Fibroblast of pulmonary artery (primary cell): Measurements from ENCODE around the gene ORAI2.

ENCODE experiments used
- DNase-seq: peaks from one replicate; pipeline ENCODE4 v3.0.0-alpha.2; 2010; ENCODE audit warnings: low read depth
- H3K4me3 ChIP-seq: replicated peaks from 2 replicates; pipeline ENCODE4 v1.5.1; 2011; ENCODE audit warnings: low read depth, mild to moderate bottlenecking, control low read depth, low read length, moderate library complexity
- TF ChIP-seq, protein P1 (sequence below): IDR thresholded peaks from 2 replicates; pipeline ENCODE4 v1.5.1; 2011; ENCODE audit warnings: mild to moderate bottlenecking, control low read depth, low read length, inconsistent platforms; ENCODE audit errors: missing control alignments

The ORAI2 gene

GRCh38 chr7:102468478-102469350 is 35.3 kb downstream of the ORAI2 start:
- TF ChIP-seq, protein P1, sequence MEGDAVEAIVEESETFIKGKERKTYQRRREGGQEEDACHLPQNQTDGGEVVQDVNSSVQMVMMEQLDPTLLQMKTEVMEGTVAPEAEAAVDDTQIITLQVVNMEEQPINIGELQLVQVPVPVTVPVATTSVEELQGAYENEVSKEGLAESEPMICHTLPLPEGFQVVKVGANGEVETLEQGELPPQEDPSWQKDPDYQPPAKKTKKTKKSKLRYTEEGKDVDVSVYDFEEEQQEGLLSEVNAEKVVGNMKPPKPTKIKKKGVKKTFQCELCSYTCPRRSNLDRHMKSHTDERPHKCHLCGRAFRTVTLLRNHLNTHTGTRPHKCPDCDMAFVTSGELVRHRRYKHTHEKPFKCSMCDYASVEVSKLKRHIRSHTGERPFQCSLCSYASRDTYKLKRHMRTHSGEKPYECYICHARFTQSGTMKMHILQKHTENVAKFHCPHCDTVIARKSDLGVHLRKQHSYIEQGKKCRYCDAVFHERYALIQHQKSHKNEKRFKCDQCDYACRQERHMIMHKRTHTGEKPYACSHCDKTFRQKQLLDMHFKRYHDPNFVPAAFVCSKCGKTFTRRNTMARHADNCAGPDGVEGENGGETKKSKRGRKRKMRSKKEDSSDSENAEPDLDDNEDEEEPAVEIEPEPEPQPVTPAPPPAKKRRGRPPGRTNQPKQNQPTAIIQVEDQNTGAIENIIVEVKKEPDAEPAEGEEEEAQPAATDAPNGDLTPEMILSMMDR = no peak
- DNase-seq = no peak
- H3K4me3 ChIP-seq = no peak overlapping the region

DNA sequence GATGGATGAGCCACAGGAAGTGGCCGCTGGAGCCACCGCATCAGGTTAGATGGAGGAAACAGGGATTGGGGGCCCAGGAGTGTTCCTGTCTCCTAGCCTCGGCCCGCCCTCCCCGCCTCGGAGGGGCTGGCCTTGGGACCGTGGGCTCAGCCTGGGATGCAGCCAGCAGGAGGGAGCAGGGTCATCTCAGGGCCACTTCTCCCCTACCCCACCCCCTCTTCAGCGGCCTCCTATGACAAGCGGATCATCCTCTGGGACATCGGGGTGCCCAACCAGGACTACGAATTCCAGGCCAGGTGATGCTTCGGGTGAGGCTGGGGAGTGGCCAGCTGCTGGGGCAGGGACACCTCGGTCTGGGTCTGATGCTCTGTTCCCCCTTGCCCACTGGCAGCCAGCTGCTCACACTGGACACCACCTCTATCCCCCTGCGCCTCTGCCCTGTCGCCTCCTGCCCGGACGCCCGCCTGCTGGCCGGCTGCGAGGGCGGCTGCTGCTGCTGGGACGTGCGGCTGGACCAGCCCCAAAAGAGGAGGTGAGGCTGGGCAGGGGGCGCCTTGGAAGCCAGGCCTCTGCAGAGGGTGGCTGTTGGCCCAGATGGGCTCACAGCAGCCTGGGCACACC is 36.1 kb downstream of the ORAI2 start:
- H3K4me3 ChIP-seq = no peak overlapping the region
- DNase-seq = no peak
- TF ChIP-seq, protein P1 = no peak

DNA sequence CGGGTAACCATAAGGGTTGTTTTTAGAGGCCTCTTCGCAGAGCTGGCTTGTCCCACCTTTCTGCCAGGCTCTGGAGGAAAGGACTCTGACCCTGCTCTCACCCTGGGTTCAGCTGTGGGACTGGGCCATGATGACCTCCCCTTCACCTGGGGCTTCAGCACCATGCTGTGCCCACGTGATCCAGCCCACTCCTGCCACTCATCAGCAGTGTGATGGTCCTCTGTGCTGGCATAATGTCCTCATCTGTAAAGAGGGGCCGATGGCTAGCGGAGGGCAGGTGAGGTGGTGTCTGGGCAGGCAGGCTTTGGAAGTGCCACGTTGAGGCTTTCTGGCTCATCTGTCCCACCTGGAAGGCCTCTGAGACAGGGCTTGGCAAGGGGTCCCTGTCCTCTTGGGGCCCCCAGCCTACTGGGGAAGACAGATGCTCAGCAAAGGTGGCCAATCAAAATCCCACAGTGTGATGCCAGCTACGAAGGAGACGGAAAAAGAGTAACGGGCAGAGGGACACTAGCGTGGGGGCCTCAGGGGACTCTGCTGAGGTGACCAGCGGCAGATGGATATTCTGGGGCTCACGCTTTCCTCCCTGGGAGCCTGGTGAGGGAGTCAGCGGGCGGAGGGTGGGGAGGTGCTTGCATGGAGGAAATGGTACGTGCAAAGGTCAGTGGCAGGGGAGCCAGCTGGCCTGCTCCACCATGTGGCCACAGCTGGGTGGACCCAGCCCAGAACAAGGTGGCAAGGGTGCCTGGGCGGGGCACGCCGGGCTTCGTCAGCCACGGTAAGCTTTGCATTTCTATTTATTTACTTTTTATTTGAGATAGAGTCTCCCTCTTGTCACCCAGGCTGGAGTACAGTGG is 36.8 kb downstream of the ORAI2 start:
- TF ChIP-seq, protein P1 = no peak
- no peak overlapping the region for H3K4me3 ChIP-seq
- no peak for DNase-seq

- TF ChIP-seq, protein P1 = no peak
- DNase-seq = no peak
- no peak overlapping the region for H3K4me3 ChIP-seq
These were observed 38.4 kb downstream of the ORAI2 start for GRCh38 chr7:102471791-102472125.

GRCh38 chr7:102472126-102473041 is 39.0 kb downstream of the ORAI2 start:
- DNase-seq = no peak
- TF ChIP-seq, protein P1 = no peak
- H3K4me3 ChIP-seq = no peak overlapping the region
